Gastroesophageal sphincter (tissue), 3 donors: Measurements from ENCODE around the gene MARK3.

Source experiments
- CTCF ChIP-seq, 4 experiments: fragments of 200-600 bp in 2 of 4; fragments of 450-650 bp in 2 of 4; sonication (generic) in 1 of 4; IDR thresholded peaks; one replicate each; pipeline ENCODE4 v1.5.1; 2017 to 2019; ENCODE audit warnings: antibody characterized with exemption in 4 of 4, mild to moderate bottlenecking in 2 of 4, moderate library complexity in 2 of 4
- EP300 ChIP-seq: sonication (generic); formaldehyde crosslinking; IDR thresholded peaks from one replicate; pipeline ENCODE4 v1.6.1; 2017; ENCODE audit warnings: antibody characterized with exemption, mild to moderate bottlenecking
- POLR2A ChIP-seq, 2 donors: fragments of 450-650 bp; IDR thresholded peaks; one replicate each; pipeline ENCODE4 v1.6.1; 2017; ENCODE audit warnings: antibody characterized with exemption in 2 of 2, mild to moderate bottlenecking in 2 of 2, moderate library complexity in 1 of 2
- POLR2AphosphoS5 ChIP-seq: sonication (generic); formaldehyde crosslinking; IDR thresholded peaks from one replicate; pipeline ENCODE4 v1.6.1; 2017; ENCODE audit warnings: antibody characterized with exemption

- TF ChIP-seq CTCF (IDR thresholded peaks at IDR 0.05): no peak
- no peak for TF ChIP-seq POLR2A (IDR thresholded peaks at IDR 0.05)
- no peak for TF ChIP-seq POLR2AphosphoS5
- no peak for TF ChIP-seq EP300
Measured at GRCh38 chr14:103392572-103392971, 7.4 kb downstream of the MARK3 start.
